GM18951 (cell line): Measurements from ENCODE around the gene ABL1.

Experiments
- POLR2A ChIP-seq: IDR thresholded peaks from 4 replicates; pipeline ENCODE4 v1.6.1; 2011; ENCODE audit warnings: mild to moderate bottlenecking; ENCODE audit not compliant: insufficient read length, insufficient read depth; ENCODE audit errors: extremely low read depth
- in situ Hi-C: fragments of 300-500 bp; cut with MboI; formaldehyde crosslinking; loops from one replicate; pipeline ENCODE4 v1.12.0; 2022; ENCODE audit warnings: low sequenced_read_pairs, mixed read lengths, inconsistent platforms; ENCODE audit not compliant: unreplicated experiment

Gene ABL1

DNA sequence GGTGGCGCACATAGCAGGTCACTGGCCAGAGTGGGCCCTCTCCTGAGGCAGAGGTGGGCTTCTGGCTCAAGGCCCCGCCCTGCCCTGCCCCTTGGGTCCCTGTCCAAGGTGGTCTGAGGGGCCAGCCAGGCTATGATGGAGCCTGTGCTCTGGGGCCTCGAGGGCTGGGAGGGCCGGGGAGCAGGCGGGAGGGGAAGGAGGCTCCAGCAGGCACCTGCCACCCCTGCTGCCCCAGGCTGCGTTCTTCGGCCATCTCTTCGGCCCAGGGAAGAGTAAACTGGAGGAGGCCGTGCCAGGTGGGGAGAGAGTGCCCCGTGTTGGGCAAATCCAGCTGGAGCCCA is 89.4 kb downstream of the ABL1 start:
- no peak for TF ChIP-seq POLR2A
- in situ Hi-C loops, result no loop called here

DNA sequence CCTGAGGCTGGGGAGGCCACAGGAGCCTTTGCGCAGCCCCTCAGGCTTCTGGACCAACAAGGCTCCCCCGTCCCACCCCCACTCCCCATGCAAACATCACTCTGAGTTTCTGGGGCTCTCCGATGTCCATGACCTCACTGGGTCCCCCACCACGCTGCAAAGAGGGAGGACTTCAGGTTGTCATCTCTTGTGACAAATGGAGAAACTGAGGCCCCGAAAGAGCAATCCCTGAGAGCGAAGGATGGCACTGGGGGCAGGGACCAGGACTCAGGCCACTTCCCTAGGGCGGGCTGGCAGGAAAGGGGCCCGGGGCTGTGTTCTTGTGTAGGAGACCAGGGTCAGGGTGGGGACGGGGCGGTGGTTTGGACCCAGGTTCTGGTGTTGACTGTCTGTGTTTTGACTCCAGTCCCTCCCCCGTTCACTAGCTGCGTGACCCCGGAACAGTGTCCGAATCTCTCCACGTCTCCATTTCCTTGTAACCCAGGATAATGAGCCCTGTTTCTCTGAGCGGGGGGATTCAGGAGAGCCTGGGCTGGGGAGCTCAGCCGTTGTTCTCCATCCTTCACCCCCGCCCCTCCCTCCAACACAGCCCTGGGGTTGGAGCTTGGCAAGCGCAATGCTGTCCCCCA is 90.1 kb downstream of the ABL1 start:
- no peak for TF ChIP-seq POLR2A
- in situ Hi-C loops, result no loop called here

DNA sequence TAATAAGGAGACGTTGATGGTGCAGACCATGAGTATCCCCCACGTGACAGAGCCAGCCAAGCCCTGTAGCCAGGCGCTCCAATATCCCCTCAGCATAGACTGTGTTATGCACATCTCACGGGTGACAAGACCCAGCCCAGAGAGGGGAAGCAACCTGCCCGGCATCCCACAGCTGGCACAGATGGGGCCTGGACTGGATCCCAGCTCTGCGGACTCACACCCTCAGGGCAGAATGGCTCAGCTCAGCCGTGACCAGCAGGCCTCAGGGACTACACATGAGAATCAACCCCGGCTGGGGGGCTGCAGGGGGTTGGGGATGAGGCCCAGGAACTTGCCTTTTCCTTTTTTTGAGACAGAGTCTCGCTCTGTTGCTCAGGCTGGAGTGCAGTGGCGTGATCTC is 92.3 kb downstream of the ABL1 start:
- in situ Hi-C loops, result no loop called here
- no peak for TF ChIP-seq POLR2A

DNA sequence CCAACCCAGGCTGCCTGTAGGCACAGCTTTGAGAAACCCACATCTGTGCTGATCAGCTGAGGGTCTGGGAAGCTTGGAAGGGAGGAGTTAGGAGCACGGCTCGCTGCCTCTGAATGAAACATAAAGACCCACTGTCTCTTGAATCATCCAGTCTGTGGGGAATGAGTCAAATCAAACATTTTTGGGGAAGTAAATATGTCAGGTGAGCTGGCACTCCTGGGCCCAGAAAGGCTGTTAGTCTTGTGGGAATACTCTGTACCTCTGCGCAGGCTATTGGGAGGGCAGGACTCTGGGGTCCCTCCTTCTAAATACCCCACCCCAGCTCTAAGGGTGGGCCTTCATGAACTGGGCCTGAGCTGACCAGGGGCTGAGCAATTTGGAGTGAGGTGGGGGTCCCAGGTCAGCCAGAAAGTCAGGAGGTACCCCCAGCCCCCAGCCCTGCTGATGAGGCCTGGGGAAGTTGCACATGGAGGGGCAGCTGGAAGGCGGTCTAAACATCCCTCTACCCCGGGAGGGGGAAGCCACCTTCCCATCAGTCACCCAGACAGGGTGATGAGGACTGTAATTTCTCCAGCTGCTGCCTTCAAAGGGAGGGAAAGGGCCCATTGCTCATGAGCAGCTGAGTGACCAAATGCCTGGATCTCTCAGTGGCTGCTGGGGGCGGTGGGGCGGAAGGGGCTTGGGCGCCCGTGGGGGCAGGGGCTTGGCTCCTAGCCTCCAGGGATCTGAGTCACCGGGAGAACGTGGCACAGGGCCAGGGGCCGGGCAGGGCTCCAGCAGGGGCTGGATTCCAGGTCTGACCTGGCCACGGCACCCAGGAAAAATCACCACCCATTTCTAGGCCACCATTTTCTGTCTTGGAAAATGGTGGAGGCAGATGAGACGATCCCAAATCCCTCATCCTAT is 93.2 kb downstream of the ABL1 start:
- in situ Hi-C loops, result no loop called here
- no peak for TF ChIP-seq POLR2A

DNA sequence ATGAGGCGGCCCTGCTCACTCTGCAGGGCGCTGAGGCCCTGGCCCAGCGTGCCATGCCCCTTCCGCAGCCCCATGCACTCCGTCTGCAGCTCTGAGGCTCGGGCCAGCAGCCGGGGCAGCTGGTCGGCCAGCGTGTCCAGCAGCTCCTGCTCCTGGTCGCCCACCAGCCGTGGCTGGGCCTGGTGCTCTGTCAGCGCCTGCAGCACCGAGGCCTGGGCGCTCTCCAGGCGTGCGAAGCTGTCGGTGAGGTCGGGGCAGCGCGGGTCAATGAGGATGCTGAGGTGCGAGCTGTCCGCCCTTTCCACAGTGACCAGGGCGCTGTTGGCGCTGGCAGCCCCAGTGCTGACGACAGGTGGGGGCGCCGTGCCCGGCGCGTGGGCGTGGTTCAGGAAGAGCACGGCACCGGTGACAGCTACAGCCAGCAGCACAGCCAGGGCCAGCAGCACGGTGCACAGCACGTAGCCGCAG is 94.6 kb downstream of the ABL1 start:
- in situ Hi-C loops, result no loop called here
- TF ChIP-seq POLR2A, result no peak

DNA sequence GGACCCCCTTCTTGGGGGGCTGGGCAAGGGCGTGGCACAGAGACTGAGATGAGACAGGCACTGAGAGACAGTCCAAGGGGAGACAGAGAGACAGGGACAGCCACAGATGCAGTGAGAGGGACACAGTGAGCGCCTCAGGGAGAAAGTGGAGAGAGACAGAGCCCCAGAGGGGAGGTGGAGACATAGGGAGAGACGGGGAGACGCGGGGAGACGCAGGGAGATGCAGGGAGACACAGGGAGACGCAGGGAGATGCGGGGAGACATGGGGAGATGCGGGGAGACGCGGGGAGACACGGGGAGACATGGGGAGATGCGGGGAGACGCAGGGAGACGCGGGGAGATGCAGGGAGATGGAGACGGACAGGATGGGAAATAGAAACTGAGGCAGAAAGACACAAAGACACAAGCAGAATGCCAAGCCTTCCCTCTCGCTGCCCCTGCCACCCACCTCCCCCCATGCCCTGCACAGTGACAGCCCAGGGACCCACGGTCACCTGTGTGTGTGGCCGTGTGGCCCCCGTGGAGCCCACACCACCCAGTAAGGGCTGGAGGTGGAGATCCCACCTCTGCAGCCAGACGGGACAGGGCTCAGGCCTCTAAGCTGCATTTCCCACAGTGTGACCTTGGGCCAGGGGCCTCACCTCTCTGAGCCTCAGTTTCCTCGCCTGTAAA is 95.2 kb downstream of the ABL1 start:
- TF ChIP-seq POLR2A, result no peak
- in situ Hi-C loops, result no loop called here

DNA sequence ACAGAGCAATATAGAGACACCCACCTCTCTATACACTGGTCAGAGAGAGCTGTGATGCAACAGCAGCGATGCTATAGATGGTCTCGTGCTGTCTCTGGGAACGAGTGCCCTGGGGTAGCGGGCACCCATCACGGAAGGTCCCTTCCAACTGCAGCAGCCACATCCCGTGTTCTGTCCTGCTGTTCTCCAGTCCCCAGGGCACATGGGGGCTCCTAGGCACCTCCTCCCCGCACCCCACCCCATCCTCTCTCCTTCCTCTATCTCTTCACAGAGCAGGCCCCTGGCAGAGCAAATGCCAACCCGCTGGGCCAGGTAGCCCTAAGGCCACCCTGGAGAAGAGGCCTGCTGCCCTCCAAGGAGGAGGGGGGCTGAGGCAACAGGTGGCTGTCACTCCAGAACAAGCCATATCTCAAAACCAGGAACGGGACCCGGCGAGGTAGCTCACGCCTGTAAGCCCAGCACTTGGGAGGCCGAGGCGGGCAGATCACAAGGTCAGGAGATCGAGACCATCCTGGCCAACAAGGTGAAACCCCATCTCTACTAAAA is 95.8 kb downstream of the ABL1 start:
- no peak for TF ChIP-seq POLR2A

DNA sequence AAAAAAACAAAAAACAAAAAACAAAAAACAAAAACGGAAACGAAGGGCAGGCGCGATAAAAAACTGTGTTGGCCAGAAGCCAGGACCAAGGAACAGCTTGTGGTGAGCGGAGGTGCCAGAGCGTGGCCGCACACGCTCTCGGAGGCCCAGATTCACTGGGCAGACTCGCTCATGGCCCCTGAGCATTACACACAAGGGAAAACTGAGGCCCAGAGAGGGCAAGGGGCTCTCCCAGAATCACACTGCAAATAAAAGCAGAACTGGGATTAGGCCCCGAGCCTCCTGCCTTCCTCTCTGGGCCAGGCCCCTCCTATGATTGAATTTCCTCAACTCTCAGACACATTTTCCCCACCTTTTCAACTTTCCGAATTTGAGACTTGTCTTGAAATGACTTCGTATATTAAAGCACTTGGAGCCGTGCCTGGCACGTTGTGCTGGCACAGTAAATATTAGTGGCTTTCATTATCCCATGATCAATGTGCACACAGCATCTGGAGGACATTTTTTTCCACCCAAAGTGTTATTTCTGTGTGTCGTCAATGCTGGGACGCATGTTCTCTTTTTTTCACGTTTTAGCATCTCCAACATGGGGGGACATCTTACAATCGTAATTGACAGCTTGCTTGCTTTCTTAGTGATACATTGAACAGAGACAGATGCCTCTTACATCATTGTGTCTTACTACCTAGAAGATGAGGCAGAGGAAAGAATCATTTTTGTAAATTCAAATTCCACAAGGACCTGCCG is 96.6 kb downstream of the ABL1 start:
- no peak for TF ChIP-seq POLR2A
- in situ Hi-C loops, result no loop called here

More for the DNA sequence above, 95.8 kb downstream of the ABL1 start:
- in situ Hi-C loops, result no loop called here

DNA sequence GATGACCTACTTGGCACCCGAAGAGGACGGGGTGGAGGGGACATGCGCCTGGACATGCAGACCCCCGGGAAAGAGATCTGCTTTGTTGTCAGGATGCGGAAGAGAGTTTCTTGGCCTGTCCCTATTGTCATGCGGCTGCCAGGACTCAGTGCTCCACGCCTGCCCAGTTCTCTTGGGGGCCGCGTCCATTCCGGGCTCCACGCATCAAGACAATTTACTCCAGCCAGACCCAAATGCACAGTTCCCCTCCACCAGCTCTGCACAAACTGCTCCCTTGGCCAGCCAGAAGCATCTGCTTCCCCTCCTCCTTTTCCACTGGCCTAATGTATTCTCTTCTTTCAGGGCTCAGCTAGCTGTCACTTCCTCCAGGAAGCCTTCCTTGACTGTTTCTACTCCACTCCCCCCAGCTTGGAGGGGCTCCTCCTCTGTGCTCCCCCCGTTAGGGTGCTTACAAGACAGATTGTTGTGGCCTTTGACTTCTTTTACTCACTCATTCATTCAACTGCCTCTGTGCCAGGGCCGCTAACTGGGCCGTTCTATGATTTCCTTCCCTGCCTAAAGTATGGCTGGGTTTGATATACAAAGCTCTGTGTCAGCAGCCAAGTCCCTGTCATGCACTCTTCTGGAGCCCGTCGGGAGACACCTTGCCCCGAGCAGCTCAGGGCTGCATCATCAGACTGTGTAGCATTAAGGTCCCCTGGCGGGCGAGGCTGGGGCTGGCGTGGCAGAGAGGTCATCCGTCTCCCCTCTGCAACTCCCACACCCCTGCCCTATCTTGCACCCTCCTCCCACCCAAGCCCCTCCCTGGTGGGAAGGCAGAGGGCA is 97.4 kb downstream of the ABL1 start:
- in situ Hi-C loops, result no loop called here
- TF ChIP-seq POLR2A, result no peak

DNA sequence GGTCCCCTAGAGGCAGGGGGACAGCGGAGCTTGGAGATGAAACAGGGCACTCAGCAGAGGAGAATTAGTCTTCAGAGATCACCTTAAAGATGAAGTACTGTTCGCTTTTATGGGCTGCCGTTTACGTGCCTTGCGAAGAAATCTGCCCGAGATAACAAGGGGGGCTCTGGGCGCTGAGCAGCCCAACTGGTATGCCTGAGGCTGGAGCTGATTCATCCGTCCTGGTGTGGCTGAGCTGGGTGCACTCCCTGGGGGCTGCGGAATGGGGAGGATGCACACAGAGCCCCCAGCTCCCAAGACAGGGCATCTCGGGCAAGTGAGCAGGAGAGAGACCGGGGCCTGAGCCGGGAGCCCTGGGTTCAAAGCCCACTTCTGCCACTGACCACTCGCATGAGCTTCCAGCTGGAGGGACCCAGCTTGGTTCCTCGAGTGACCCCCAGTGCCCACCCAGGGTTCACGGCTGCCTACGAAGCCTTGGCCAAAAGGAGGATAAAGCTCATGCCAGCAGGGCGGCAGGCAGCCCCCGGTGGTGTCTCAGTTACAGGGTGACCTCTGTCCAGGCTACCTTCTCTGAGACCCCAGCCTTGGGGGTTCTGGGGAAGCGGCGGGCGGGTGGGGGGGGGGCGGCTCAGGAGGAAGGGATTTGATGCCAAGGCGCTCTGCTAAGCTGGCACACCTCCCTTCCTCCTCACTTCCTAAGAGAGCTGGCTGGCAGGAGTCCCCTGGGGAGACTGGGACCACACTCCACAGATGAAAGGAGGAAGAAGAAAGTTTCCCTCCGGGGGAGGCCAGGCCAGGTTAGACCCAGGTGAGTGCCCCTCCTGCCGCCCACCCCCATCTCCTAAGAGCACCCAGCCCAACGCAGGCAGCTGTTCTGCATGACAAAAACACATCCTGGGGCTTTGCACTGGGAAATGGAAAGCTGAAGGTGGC is 98.3 kb downstream of the ABL1 start:
- in situ Hi-C loops, result no loop called here
- TF ChIP-seq POLR2A, result no peak

DNA sequence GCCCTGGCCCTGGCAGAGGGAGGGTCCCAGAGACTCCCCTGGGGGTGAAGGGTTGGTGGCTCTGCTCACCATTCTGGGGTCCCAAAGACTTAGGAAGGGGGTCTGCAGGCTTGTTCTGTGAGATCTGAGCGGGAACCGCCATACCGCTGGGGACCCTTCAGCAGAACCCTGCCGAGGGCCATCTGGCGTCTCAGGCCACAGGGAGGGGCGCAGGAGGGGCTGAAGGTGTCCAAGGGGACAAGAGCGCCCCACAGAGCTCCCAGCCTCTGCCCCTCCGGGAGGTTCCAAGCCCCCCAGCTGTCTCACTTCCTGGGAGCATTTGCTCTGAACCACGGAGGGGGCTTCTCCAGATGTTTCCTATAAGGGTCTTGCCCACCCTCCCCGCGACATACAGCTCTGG is 99.2 kb downstream of the ABL1 start:
- in situ Hi-C loops, result no loop called here
- no peak for TF ChIP-seq POLR2A
